GM12873 (cell line): Measurements from ENCODE around the gene KIRREL3.

ENCODE experiments used
- TF ChIP-seq, protein P1 (sequence below): IDR thresholded peaks from 2 replicates; pipeline ENCODE4 v1.5.1; 2012; ENCODE audit warnings: low read depth, mild to moderate bottlenecking, moderate library complexity, low read length, control low read depth; ENCODE audit not compliant: insufficient read depth; ENCODE audit errors: missing control alignments

KIRREL3 gene

DNA sequence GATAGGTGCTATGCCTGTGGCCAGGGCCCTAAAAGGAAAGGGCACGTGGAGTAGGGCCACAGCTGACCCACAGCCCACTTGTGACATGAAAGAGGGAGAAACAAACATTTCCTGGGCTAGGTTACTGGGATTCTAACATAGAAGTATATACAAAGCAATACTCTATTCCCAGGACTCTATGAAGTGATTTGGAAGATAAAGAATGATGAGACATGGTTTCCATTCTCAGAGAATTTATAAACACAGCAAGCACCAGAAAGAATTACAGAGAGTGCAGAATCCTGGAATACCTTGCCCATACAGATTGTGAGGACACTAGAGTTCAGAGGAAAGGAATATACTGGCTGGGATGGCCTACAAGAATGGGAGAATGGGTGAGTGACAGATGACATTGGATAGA lies 86.4 kb downstream of the KIRREL3 start:
- TF ChIP-seq, protein P1, sequence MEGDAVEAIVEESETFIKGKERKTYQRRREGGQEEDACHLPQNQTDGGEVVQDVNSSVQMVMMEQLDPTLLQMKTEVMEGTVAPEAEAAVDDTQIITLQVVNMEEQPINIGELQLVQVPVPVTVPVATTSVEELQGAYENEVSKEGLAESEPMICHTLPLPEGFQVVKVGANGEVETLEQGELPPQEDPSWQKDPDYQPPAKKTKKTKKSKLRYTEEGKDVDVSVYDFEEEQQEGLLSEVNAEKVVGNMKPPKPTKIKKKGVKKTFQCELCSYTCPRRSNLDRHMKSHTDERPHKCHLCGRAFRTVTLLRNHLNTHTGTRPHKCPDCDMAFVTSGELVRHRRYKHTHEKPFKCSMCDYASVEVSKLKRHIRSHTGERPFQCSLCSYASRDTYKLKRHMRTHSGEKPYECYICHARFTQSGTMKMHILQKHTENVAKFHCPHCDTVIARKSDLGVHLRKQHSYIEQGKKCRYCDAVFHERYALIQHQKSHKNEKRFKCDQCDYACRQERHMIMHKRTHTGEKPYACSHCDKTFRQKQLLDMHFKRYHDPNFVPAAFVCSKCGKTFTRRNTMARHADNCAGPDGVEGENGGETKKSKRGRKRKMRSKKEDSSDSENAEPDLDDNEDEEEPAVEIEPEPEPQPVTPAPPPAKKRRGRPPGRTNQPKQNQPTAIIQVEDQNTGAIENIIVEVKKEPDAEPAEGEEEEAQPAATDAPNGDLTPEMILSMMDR = no peak

DNA sequence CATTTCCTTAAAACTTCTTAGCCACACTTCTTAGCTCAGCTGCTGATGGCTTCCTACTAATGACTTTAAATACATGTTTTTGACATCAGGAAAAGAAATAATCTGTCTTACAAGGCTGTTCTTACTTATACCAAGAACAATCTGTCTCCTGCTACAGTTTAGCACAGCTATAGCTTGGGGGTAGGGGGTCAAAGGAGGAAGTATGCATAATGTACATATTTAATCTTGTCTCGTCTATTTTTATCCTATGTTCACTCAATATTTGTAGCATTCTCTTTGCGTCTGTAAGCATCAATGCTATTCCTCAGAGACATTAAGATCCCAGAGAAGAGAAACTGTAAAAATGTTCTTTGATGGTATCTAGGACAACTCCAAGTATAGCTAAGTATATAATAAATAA lies 96.0 kb downstream of the KIRREL3 start:
- TF ChIP-seq, protein P1 = no peak

DNA sequence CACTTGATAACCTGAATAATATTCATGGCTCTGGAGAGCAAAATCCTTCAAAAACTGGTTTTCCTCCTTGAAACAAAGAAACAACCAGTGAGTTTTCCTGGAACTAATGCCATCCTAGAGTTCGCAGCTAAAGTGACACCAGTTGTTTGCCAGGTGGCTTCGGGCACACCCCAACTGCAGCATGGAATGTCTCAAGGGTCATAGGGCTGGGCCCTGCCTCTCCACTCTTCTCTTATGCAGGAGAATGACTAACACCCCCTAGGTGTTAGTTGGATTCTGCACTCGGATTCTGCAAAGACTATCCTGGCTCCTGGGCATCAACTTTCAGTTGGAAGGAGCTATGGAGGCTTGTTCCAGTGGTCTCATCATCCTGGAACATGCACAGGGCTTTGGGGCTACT lies 98.8 kb downstream of the KIRREL3 start:
- TF ChIP-seq, protein P1 = no peak

DNA sequence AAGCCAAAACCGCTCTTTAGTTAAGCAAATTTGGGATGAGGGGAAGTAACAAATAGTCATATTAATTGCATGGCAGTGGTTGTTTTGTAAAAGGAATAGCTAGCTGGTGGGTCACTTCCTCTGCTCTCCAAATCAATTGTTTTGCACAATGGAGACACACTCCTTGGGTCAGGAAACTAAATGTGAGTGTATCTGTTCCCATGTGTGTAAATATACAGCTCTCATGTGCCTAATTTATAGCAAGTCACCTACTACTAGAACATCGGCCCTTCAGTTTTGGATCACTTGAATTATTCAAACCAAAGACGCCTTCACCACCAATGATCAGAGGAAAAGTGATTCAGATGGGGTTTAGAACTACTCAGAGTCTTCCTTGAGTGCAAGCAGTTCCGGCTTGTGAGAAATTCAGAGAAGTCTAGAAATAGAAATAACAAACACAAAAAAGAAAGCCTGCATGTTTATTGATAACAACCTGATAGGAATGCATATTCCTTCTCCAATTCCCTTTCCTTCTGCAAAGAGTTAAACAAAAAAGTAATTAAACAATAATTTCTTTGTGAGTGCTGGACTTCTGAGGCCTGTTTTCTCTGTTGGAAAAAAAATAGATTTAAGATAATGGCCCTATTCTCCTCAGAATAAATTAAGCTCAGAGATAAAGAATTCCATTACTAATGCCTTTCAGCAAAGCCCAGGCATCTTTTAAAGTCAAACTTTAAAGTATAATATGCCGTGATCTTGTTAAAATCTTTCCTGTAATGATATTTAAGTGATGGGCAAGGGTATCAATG lies 100.4 kb downstream of the KIRREL3 start:
- TF ChIP-seq, protein P1 = no peak

DNA sequence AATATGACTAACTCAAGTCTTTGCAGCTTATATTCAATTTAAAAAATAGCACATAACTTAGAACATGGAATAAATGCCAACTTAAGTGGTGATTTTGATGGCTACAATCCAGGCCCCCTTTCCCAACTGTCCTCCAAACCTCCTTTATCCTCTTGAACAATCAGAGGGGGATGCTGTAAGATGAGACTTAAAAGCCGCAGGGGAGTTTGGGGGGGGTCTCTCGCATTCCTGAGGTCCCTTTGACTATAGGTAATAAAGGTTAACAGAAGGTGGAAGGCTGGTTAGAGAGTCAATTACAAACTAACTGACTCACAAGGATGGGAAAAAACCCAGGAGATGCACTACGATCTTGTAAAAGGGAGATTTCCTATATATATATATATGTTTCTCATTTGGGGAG lies 101.8 kb downstream of the KIRREL3 start:
- TF ChIP-seq, protein P1 = no peak

DNA sequence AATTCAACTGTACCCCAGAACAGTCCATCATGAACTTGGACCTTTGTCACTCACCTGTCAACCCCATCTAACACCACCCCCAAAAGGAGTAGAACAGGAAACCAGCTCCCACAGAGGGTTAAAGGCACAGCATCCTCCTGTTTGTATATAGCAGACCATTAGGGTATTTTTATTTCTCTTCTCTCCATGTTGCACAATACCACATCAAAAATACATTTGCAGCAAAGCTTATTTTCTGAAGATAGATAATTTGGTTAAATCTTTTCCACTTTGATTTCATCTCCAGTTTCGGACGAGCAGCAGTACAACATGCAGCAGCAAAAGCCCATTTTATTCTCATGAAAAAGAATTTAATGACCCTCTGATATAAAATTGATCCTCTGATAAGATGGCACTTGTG lies 103.1 kb downstream of the KIRREL3 start:
- TF ChIP-seq, protein P1 = no peak

DNA sequence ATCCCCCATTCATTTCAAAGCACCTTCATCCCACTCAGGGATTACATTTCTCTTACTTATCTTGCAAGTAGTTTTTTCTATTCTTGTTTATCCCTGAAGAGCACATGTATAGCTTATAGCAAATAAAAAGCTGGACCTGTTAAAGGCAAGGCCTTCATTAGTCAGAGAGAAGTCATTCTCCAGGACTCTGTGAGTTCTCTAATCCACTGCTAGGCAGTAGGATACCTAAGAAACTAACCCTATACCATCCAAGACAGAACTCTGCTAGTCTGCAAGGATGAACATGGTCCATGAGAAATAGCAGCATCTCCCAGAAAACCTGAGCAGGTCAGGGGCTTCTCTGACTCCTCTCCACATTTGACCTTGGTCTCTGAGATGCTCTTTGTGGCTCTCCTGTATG lies 104.5 kb downstream of the KIRREL3 start:
- TF ChIP-seq, protein P1 = no peak

DNA sequence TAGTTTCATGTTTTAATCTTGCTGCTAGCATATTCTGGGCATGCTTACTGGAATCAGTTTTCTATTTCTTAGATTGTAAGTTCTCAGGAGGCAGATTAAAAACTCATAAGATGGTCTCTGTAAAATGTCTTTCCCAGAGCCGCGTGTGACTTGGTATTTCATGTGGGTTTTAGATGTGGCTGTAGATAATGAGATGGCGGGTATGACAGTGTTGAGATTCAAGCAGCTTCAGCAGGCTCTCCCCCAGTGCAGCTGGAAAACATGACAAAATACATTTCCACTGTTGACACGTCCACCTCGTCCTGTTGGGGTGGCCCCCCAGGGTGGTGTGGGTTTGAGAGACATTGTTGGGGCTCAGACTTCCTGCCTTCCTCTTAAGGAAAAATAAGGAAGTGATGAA lies 106.8 kb downstream of the KIRREL3 start:
- TF ChIP-seq, protein P1 = no peak
